ENCODE measurements around the gene ITGBL1.

Gene ITGBL1

GRCh38 chr13:101686003-101686402 is 233.5 kb downstream of the ITGBL1 start:
- DNase-seq (ENCODE audit: low read depth, low spot score), result no peak
- no peak for TF ChIP-seq CTCF (IDR thresholded peaks at IDR 0.05; ENCODE audit: insufficient read depth, low read length, missing control alignments)

GRCh38 chr13:101690871-101691270 is 238.4 kb downstream of the ITGBL1 start:
- CTCF ChIA-PET, result no interaction called here
- no peak for DNase-seq (ENCODE audit: low read depth, low spot score)
- POLR2A ChIA-PET, result no interaction called here
- no peak overlapping the region for H3K4me3 ChIP-seq (ENCODE audit: low read depth, low read length)
- TF ChIP-seq CTCF (IDR thresholded peaks at IDR 0.05; ENCODE audit: insufficient read depth, low read length, missing control alignments), result no peak

More at GRCh38 chr13:101686003-101686402, 233.5 kb downstream of the ITGBL1 start:
- CTCF ChIA-PET, result interaction anchor here (1.7 kb wide), 1 partner anchor 541 kb away, joined by 6 read pairs; no protein-coding TSS in a partner anchor
- H3K4me3 ChIP-seq (ENCODE audit: low read depth, low read length), result no peak overlapping the region
- POLR2A ChIA-PET, result no interaction called here

- H3K4me3 ChIP-seq (ENCODE audit: low read depth, low read length), result no peak overlapping the region
- no peak for TF ChIP-seq CTCF (IDR thresholded peaks at IDR 0.05; ENCODE audit: insufficient read depth, low read length, missing control alignments)
- no peak for DNase-seq (ENCODE audit: low read depth, low spot score)
- ChIA-PET CTCF (no interaction called here), POLR2A (no interaction called here)
These were observed 238.9 kb downstream of the ITGBL1 start for GRCh38 chr13:101691341-101691860.

- H3K4me3 ChIP-seq (ENCODE audit: low read depth, low read length), result no peak overlapping the region
- no peak for DNase-seq (ENCODE audit: low read depth, low spot score)
- ChIA-PET CTCF (interaction anchor here (1.6 kb wide), 1 partner anchor 179 kb away, joined by 3 read pairs; no protein-coding TSS in a partner anchor), POLR2A (no interaction called here)
- TF ChIP-seq CTCF (IDR thresholded peaks at IDR 0.05; ENCODE audit: insufficient read depth, low read length, missing control alignments), result no peak
These were observed 243.5 kb downstream of the ITGBL1 start for GRCh38 chr13:101695870-101696516.

GRCh38 chr13:101697745-101698144 is 245.3 kb downstream of the ITGBL1 start:
- DNase-seq (ENCODE audit: low read depth, low spot score), result no peak
- POLR2A ChIA-PET, result no interaction called here
- no peak for TF ChIP-seq CTCF (IDR thresholded peaks at IDR 0.05; ENCODE audit: insufficient read depth, low read length, missing control alignments)
- no peak overlapping the region for H3K4me3 ChIP-seq (ENCODE audit: low read depth, low read length)
- CTCF ChIA-PET, result no interaction called here

- no peak for DNase-seq (ENCODE audit: low read depth, low spot score)
- TF ChIP-seq CTCF (IDR thresholded peaks at IDR 0.05; ENCODE audit: insufficient read depth, low read length, missing control alignments), result no peak
- POLR2A ChIA-PET, result no interaction called here
- CTCF ChIA-PET, result no interaction called here
- H3K4me3 ChIP-seq (ENCODE audit: low read depth, low read length), result no peak overlapping the region
These were observed 245.9 kb downstream of the ITGBL1 start for GRCh38 chr13:101698400-101698799.
